H1 (cell line): ENCODE measurements around the gene ARMC3.

Experiments
- CHD2 ChIP-seq: IDR thresholded peaks from 2 replicates; pipeline ENCODE4 v1.6.1; 2012; ENCODE audit warnings: low read length, improper control_type of control experiment
- NRF1 ChIP-seq: IDR thresholded peaks from 2 replicates; pipeline ENCODE4 v1.6.1; 2011; ENCODE audit warnings: mild to moderate bottlenecking, low read depth, low read length, improper control_type of control experiment
- PHF8 ChIP-seq: fragments of 200-600 bp; sonication (generic); conservative IDR thresholded peaks from 2 replicates; pipeline ENCODE4 v1.7.1; 2012; ENCODE audit warnings: low read depth, mild to moderate bottlenecking, inconsistent platforms, low read length, moderate library complexity
- POLR2A ChIP-seq, 2 experiments: IDR thresholded peaks; 1 replicate in 1 of 2; 2 replicates in 1 of 2; pipeline ENCODE4 v1.6.1; 2011; ENCODE audit warnings: low read depth in 2 of 2, low read length in 2 of 2, mild to moderate bottlenecking in 2 of 2; ENCODE audit errors: control extremely low read depth in 1 of 2
- SIN3A ChIP-seq, 2 experiments: IDR thresholded peaks in 1 of 2; conservative IDR thresholded peaks in 1 of 2; 2 replicates each; pipeline ENCODE4 v1.6.1; 2011 to 2012; ENCODE audit warnings: low read length in 2 of 2, improper control_type of control experiment in 1 of 2, low read depth in 1 of 2, mild to moderate bottlenecking in 1 of 2
- TBP ChIP-seq: IDR thresholded peaks from 2 replicates; pipeline ENCODE4 v1.6.1; 2011; ENCODE audit warnings: low read depth, low read length, improper control_type of control experiment
- TCF12 ChIP-seq: IDR thresholded peaks from 2 replicates; pipeline ENCODE4 v1.6.1; 2011; ENCODE audit warnings: low read depth, mild to moderate bottlenecking, low read length
- TF ChIP-seq, protein P1 (sequence below), 3 experiments: IDR thresholded peaks; 1 replicate in 2 of 3; 2 replicates in 1 of 3; pipeline versions ENCODE4 v1.5.1 to v1.6.1; 2011; ENCODE audit warnings: low read length in 3 of 3, mild to moderate bottlenecking in 3 of 3, inconsistent platforms in 2 of 3, low read depth in 1 of 3, moderate library complexity in 1 of 3; ENCODE audit not compliant: insufficient read depth in 1 of 3; ENCODE audit errors: control extremely low read depth in 1 of 3
- TF ChIP-seq, protein P2 (sequence below): fragments of 300-600 bp; sonication (generic); IDR thresholded peaks from 2 replicates; pipeline ENCODE4 v1.7.1; 2012; ENCODE audit warnings: low read length, moderate library complexity, mild to moderate bottlenecking, inconsistent platforms; ENCODE audit not compliant: insufficient replicate concordance

DNA sequence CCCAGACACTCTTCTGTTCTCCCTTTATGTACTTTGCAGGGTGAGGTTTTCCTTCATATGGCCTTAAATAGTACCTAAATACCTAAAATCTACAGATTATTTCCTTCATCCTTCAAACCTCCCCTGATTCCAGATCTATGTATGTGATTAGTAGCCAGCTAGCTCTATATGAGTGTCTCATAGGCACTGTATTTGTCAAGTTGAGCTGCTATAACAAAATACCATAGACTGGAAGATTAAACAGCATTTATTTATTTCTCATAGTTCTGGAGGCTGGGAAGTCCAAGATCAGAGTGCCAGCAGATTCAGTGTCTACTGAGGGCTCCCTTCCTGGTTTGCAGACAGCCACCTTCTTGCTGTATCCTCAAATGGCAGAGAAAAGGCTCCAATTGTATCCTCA lies 106.9 kb downstream of the ARMC3 start:
- TF ChIP-seq PHF8 = no peak
- TF ChIP-seq, protein P1, sequence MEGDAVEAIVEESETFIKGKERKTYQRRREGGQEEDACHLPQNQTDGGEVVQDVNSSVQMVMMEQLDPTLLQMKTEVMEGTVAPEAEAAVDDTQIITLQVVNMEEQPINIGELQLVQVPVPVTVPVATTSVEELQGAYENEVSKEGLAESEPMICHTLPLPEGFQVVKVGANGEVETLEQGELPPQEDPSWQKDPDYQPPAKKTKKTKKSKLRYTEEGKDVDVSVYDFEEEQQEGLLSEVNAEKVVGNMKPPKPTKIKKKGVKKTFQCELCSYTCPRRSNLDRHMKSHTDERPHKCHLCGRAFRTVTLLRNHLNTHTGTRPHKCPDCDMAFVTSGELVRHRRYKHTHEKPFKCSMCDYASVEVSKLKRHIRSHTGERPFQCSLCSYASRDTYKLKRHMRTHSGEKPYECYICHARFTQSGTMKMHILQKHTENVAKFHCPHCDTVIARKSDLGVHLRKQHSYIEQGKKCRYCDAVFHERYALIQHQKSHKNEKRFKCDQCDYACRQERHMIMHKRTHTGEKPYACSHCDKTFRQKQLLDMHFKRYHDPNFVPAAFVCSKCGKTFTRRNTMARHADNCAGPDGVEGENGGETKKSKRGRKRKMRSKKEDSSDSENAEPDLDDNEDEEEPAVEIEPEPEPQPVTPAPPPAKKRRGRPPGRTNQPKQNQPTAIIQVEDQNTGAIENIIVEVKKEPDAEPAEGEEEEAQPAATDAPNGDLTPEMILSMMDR (IDR thresholded peaks at IDR 0.05; ENCODE audit: control extremely low read depth in 1 of 3, insufficient read depth in 1 of 3, low read depth in 1 of 3, low read length in 3 of 3) = no peak
- TF ChIP-seq POLR2A (IDR thresholded peaks at IDR 0.05; ENCODE audit: control extremely low read depth in 1 of 2, low read depth in 2 of 2, low read length in 2 of 2) = no peak
- no peak for TF ChIP-seq TBP
- TF ChIP-seq, protein P2, sequence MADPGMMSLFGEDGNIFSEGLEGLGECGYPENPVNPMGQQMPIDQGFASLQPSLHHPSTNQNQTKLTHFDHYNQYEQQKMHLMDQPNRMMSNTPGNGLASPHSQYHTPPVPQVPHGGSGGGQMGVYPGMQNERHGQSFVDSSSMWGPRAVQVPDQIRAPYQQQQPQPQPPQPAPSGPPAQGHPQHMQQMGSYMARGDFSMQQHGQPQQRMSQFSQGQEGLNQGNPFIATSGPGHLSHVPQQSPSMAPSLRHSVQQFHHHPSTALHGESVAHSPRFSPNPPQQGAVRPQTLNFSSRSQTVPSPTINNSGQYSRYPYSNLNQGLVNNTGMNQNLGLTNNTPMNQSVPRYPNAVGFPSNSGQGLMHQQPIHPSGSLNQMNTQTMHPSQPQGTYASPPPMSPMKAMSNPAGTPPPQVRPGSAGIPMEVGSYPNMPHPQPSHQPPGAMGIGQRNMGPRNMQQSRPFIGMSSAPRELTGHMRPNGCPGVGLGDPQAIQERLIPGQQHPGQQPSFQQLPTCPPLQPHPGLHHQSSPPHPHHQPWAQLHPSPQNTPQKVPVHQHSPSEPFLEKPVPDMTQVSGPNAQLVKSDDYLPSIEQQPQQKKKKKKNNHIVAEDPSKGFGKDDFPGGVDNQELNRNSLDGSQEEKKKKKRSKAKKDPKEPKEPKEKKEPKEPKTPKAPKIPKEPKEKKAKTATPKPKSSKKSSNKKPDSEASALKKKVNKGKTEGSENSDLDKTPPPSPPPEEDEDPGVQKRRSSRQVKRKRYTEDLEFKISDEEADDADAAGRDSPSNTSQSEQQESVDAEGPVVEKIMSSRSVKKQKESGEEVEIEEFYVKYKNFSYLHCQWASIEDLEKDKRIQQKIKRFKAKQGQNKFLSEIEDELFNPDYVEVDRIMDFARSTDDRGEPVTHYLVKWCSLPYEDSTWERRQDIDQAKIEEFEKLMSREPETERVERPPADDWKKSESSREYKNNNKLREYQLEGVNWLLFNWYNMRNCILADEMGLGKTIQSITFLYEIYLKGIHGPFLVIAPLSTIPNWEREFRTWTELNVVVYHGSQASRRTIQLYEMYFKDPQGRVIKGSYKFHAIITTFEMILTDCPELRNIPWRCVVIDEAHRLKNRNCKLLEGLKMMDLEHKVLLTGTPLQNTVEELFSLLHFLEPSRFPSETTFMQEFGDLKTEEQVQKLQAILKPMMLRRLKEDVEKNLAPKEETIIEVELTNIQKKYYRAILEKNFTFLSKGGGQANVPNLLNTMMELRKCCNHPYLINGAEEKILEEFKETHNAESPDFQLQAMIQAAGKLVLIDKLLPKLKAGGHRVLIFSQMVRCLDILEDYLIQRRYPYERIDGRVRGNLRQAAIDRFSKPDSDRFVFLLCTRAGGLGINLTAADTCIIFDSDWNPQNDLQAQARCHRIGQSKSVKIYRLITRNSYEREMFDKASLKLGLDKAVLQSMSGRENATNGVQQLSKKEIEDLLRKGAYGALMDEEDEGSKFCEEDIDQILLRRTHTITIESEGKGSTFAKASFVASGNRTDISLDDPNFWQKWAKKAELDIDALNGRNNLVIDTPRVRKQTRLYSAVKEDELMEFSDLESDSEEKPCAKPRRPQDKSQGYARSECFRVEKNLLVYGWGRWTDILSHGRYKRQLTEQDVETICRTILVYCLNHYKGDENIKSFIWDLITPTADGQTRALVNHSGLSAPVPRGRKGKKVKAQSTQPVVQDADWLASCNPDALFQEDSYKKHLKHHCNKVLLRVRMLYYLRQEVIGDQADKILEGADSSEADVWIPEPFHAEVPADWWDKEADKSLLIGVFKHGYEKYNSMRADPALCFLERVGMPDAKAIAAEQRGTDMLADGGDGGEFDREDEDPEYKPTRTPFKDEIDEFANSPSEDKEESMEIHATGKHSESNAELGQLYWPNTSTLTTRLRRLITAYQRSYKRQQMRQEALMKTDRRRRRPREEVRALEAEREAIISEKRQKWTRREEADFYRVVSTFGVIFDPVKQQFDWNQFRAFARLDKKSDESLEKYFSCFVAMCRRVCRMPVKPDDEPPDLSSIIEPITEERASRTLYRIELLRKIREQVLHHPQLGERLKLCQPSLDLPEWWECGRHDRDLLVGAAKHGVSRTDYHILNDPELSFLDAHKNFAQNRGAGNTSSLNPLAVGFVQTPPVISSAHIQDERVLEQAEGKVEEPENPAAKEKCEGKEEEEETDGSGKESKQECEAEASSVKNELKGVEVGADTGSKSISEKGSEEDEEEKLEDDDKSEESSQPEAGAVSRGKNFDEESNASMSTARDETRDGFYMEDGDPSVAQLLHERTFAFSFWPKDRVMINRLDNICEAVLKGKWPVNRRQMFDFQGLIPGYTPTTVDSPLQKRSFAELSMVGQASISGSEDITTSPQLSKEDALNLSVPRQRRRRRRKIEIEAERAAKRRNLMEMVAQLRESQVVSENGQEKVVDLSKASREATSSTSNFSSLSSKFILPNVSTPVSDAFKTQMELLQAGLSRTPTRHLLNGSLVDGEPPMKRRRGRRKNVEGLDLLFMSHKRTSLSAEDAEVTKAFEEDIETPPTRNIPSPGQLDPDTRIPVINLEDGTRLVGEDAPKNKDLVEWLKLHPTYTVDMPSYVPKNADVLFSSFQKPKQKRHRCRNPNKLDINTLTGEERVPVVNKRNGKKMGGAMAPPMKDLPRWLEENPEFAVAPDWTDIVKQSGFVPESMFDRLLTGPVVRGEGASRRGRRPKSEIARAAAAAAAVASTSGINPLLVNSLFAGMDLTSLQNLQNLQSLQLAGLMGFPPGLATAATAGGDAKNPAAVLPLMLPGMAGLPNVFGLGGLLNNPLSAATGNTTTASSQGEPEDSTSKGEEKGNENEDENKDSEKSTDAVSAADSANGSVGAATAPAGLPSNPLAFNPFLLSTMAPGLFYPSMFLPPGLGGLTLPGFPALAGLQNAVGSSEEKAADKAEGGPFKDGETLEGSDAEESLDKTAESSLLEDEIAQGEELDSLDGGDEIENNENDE = no peak
- TF ChIP-seq TCF12 = no peak
- TF ChIP-seq CHD2 = no peak
- TF ChIP-seq SIN3A (conservative IDR thresholded peaks at IDR 0.05 in 1 of 2, IDR thresholded peaks at IDR 0.05 in 1 of 2; ENCODE audit: low read depth in 1 of 2, low read length in 2 of 2) = no peak
- TF ChIP-seq NRF1 = no peak
